ENCODE results near the gene AP5M1.

- no peak for TF ChIP-seq EZH2phosphoT487 (IDR thresholded peaks at IDR 0.05; ENCODE audit: insufficient read depth, low read depth)
- TF ChIP-seq EZH2 (IDR thresholded peaks at IDR 0.05; ENCODE audit: insufficient read depth, poor library complexity, severe bottlenecking): no peak
These were observed 41.7 kb upstream of the AP5M1 start for GRCh38 chr14:57227083-57227482.

Data from GM23248 (cell line).